Amygdala (tissue), 56 donors: ENCODE measurements around the gene EPO.
A peak's percentile ranks its signal among the peaks of the same experiment; 100 is the strongest.

Experiments used
- DNase-seq, 56 donors: peaks; one replicate each; lab custom pipeline; 2025; lab: John Stamatoyannopoulos, UW

EPO gene

DNA sequence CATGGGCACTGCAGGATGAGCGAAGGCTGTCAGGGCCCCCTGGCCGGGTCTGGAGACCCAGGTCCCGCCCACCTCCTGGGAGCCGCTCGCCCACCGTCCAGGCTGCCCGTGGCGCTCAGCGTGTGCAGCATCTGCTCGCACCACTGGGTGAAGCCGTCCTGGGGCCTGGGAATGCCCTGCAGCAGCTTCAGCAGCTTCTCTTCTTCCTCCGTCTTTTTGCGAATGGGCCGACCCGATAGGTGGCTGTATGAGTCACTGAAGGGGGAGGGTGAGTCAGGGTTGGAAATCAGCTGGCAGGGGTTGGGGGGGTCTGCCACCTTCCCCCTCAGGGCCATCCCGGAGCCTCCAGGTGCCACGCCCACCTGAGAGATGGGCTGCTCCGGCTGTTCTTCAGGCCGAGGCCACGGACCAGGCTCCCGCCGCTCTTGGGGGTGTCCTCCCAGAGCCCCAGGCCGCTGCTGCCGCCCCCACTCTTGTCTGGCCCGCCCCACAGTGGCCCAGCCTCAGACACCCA, 38.0 kb upstream of the EPO start:
- no peak for DNase-seq

GRCh38 chr7:100682991-100683658, 37.1 kb upstream of the EPO start:
- DNase-seq = no peak

DNA sequence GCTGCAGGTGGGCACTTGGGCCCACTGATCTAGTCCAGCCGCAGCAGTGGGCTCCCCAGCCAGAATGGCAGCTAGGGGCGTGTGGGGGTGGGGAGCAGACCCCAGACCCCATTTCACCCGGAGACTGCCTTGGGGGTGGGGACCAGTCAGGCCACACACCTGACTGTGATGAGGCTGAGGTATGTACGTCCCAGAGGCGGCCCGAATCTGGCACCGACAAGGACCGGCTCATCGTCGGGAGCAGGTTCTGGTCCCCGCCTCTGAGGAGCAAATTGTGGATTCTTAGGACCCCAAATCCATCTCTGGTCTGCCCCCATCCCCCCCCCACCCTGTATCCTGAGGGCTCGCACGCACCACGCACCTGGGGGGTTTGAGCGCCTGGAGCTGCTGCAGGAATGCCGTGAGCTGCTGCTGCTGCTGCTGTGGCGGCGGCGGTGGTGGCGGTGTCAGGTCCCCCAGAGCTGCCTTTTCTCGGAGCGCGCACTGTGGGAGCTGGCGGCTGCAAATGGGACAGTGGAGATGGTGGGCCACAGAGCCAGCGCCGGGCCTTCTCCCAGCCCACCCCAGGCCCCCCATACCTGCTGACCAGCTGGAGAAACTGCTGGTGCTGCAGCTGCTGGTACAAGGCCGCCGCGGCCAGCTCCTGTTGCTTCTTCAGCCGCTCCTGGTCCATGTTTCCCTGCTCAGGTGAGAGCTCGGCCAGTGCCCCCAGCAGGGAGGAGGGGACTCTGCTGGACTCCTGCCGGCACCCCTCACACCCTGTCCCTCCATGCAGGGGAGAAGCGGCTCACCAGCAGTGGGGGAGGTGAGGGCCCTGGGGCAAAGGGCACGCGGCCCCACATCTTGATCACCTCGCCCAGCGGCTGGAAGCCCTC, 36.4 kb upstream of the EPO start:
- DNase-seq = no peak

GRCh38 chr7:100684534-100685042, 35.7 kb upstream of the EPO start:
- no peak for DNase-seq

DNA sequence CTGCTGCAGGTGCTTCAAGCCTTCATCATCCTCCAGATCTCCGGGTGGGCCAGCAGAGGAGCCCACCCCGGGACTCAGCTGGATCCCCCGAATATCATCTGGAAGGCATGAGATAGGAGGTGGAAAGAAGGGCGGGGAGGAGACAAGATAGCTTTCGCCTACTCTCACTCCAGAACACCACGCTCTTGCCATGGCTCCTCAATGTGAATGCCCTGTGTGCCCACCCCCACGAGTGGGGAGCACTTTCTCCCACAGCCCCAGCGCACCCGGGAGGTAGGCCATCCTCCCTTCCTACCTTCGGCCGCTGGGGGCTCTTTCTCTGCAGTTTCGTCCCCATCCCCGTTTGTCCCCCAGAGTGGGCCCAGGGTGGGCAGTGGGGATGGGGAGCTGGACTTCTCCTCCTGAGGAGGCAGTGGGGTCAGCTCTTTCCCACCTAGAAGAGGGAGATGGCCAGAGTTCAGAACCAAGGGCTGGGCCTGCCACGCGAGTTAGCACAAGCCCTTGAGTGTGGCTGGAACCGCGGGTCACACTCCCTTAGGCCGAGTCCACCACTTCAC, 35.1 kb upstream of the EPO start:
- no peak for DNase-seq

DNA sequence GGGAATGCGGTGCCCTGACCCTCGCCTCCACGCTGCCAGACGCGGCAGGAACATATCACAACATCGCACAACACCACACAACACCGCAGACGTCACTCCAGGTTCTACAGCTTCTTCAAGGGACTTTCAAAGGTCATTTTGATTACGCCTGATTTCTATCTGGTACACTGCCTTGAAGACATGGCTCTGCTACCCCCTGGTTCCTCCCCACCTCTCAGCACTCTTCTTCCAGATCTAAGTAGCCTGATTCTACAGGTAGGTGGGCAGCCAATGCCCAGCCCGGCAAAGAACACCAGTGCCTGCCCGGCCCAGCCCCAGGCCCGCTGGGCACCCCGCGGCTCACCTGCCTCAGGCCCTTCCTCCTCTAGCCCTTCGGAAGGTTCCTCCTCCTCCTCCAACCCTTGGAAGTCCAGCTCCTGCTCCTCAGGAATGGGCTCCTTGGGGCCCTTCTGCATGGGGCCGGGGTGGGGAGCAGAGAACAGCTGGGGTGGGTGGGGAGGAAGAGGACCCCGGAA, 34.6 kb upstream of the EPO start:
- no peak for DNase-seq

GRCh38 chr7:100686201-100686821, 34.0 kb upstream of the EPO start:
- no peak for DNase-seq

DNA sequence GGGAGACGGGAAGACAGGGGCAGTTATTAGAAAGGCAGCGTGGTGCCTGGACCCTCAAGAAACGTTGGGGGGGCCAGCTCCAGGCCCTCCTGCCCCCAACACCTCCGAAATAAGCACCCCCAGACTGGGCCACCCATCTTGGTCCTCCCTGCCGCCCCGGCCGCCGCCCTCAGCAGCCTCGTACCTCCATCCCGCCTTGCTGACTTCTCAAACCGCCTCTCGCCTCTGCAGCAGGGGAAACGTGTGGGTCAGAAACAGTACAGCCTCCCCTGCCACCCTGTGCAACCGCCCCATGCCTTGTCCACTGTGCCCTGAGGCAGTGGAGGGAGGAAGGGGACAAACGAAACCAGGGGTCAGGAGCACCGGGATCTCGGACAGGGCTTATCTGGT, 33.5 kb upstream of the EPO start:
- no peak for DNase-seq

GRCh38 chr7:100687261-100687660, 33.0 kb upstream of the EPO start:
- DNase-seq = no peak

DNA sequence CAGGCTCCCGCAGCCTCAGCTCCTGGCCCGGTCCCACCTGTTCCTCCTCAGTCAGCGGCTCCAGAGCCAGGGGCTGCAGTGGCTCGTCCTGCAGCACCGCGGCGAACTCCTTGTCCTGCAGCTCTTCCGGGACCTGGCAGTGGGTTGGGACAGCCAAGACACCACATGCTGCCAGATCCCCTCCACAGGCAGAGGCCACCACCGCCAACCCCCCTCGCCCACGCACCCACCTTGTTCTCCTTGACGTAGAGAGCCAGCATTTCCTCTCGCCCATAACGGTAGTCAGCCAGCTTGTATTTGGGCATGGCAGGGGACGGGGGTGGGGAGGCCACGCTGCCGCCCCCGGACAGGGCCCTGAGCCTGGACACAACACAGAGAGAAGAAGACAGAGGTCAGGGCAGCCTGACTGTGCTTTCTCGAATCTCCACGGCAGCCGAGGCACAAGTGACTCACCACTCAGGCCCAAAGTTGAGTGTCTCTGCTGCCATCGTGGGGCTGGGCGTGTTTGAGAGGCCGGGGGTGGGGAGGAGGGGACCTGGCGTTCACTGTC, 32.4 kb upstream of the EPO start:
- no peak for DNase-seq

DNA sequence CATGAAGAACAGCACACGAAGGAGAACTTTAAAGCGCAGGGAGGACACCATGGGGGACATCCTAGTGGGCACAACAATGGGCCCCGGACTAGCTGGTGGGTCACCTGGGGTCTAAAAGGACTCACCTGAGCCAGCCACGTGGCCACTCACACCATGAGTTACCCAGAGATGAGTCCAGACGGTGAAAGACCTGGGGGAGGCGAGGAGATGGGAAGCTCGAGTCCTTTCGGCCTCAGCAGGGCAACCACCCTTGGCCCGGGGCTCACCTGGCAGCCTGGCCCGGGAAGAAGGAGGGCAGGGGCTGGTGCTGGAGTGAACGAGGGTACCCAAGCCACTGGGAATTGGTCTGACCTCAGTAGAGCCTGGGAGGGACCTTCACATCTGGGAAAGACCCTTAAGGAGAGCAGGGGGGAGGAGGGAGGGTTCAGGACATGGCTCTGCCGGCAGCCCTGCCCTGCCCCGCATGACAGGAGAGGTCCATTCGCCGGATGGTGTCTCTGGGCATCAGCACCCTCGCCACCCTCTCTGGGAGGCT, 31.9 kb upstream of the EPO start:
- DNase-seq = no peak

- no peak for DNase-seq
Observed at GRCh38 chr7:100689230-100690135, 30.8 kb upstream of the EPO start.

GRCh38 chr7:100691676-100692577, 28.3 kb upstream of the EPO start:
- DNase-seq = peak in 48 of 56 donors; percentile 9 to 78 (median 56)

DNA sequence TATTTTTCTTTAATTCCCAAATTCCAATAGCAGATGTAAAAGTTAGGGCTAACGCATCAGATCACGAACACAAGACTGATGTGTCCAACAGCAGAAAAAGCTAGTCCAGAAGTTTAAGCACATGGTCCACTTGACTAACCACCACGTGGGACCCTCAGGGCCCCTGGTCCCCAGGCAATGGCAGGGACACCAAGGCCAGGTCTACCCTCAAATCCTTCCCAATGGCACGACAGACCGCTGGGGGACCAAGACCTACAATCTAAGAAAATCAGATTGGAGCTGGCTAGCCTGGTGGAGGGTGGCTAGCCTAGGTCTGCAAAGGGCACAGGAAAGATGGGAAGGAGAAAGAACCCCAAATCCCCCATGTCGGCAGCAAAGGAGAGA, 27.7 kb upstream of the EPO start:
- no peak for DNase-seq

DNA sequence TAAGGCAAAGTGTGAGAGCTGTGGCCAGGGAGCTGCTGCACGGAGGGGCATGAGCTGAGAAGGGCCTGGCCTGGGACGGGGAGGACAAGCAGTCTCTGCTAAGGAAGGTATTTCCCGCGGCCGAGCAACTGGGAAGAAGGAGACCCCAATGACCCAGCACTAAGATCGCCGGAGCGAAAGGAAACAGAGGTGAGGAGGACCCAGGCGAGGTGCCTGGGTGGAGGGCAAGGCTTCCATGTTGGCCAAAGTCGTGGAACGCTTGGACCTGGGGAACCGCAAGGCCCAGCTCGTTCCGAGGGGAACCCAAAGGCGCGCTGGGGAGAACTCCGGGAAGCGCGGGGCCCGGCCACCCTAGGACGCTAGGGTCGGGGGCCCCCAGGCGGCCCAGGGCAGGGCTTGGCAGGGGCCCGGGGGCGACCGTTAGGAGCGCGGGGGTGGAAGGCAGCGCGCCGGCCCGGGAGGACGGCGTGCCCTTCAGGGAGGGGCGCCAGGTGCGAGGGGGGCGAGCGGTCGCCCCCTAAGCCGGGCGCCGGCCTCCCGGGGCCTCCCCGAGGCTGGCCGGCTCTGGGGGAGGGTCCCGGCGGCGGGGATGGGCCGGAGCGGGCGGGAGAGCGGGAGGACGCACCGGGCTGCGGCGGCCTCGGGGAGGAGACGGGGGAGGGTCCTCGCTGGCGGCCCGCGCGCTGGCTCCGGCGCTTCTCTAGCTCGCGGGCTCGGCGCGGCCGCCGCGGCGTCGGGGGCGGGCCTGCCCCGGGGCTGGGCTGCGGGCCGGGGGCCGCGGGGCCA, 26.8 kb upstream of the EPO start:
- no peak for DNase-seq

GRCh38 chr7:100694098-100694745, 26.0 kb upstream of the EPO start, which contains the start of gene GIGYF1:
TSS of gene GIGYF1 (minus strand) at chr7:100694250. CDS start at chr7:100688238, 6,012 bp downstream.
- DNase-seq = peak in 48 of 56 donors; percentile 10 to 84 (median 60)
